ENCODE results near the gene C1QTNF8. TPM values are rescaled to one million over a fixed set of nuclear protein-coding genes. Genes with fewer than 3 reads are reported as not detected.
A peak's percentile ranks its signal among the peaks of the same experiment; 100 is the strongest.

Gene C1QTNF8
- total RNA-seq, 1 donor from 2014 or later: not detected

GRCh38 chr16:1140582-1141162 lies 44.6 kb upstream of the C1QTNF8 start:
- H3K9me3 Mint-ChIP-seq: peaks cover 2% of the 10 kb centered on the region
- no peaks in the 10 kb centered on the region for H3K36me3 Mint-ChIP-seq
- H4K20me1 ChIP-seq (ENCODE audit: low read depth): no peaks in the 10 kb centered on the region
- no peak overlapping the region for H3K4me3 Mint-ChIP-seq
- H3K4me1 Mint-ChIP-seq: peaks cover 21% of the 10 kb centered on the region
- H3K27ac Mint-ChIP-seq: peak overlapping the region; percentile 46
- no peaks in the 10 kb centered on the region for H3K36me3 ChIP-seq
- no peak overlapping the region for H3K27ac ChIP-seq
- H3K27me3 Mint-ChIP-seq (ENCODE audit: insufficient read depth, low read depth): peaks cover 27% of the 10 kb centered on the region
- no peaks in the 10 kb centered on the region for H3K27me3 ChIP-seq
- H3K79me2 ChIP-seq (ENCODE audit: low read depth): no peaks in the 10 kb centered on the region
- TF ChIP-seq CTCF (IDR thresholded peaks at IDR 0.05) (no peak), EZH2 (IDR thresholded peaks at IDR 0.05) (no peak), EZH2phosphoT487 (IDR thresholded peaks at IDR 0.05) (no peak)
- DNase-seq (ENCODE audit: low spot score): no peak
- H3K4me3 ChIP-seq: no peak overlapping the region
- H3K9ac ChIP-seq: no peak overlapping the region
- no peaks in the 10 kb centered on the region for H3K9me3 ChIP-seq (ENCODE audit: low read depth)
- peaks cover 18% of the 10 kb centered on the region for H3K4me1 ChIP-seq
- H3K4me2 ChIP-seq: no peak overlapping the region
- no peak overlapping the region for H2AFZ ChIP-seq (replicated peaks)
- H3F3A ChIP-seq (ENCODE audit: low read depth): peaks cover 13% of the 10 kb centered on the region

GRCh38 chr16:1137604-1138003 lies 41.6 kb upstream of the C1QTNF8 start:
- peak overlapping the region; percentile 29 for H3K27ac Mint-ChIP-seq
- H2AFZ ChIP-seq (replicated peaks): no peak overlapping the region
- no peaks in the 10 kb centered on the region for H3F3A ChIP-seq (ENCODE audit: low read depth)
- no peak for DNase-seq (ENCODE audit: low spot score)
- no peak overlapping the region for H3K4me3 Mint-ChIP-seq
- peaks cover 2% of the 10 kb centered on the region for H3K9me3 Mint-ChIP-seq
- no peaks in the 10 kb centered on the region for H3K4me1 ChIP-seq
- TF ChIP-seq CTCF (IDR thresholded peaks at IDR 0.05): no peak
- no peak for TF ChIP-seq EZH2phosphoT487 (IDR thresholded peaks at IDR 0.05)
- TF ChIP-seq EZH2 (IDR thresholded peaks at IDR 0.05): no peak
- H3K36me3 Mint-ChIP-seq: no peaks in the 10 kb centered on the region
- H3K9me3 ChIP-seq (ENCODE audit: low read depth): no peaks in the 10 kb centered on the region
- H3K36me3 ChIP-seq: no peaks in the 10 kb centered on the region
- H3K4me3 ChIP-seq: no peak overlapping the region
- H3K4me2 ChIP-seq: no peak overlapping the region
- H3K4me1 Mint-ChIP-seq: peaks cover 6% of the 10 kb centered on the region
- no peaks in the 10 kb centered on the region for H3K79me2 ChIP-seq (ENCODE audit: low read depth)
- H4K20me1 ChIP-seq (ENCODE audit: low read depth): no peaks in the 10 kb centered on the region
- no peak overlapping the region for H3K9ac ChIP-seq
- peaks cover 20% of the 10 kb centered on the region for H3K27me3 Mint-ChIP-seq (ENCODE audit: insufficient read depth, low read depth)
- no peak overlapping the region for H3K27ac ChIP-seq
- H3K27me3 ChIP-seq: no peaks in the 10 kb centered on the region

GRCh38 chr16:1135459-1135825 lies 39.4 kb upstream of the C1QTNF8 start:
- Histone ChIP-seq H3K79me2 (ENCODE audit: low read depth) (no peaks in the 10 kb centered on the region), H3K9me3 (ENCODE audit: low read depth) (no peaks in the 10 kb centered on the region), H3K4me2 (no peak overlapping the region), H3K9ac (no peak overlapping the region), H2AFZ (replicated peaks) (no peak overlapping the region), H3K4me1 (no peaks in the 10 kb centered on the region), H4K20me1 (ENCODE audit: low read depth) (no peaks in the 10 kb centered on the region), H3K36me3 (no peaks in the 10 kb centered on the region), H3K4me3 (no peak overlapping the region), H3K27me3 (no peaks in the 10 kb centered on the region), H3K27ac (no peak overlapping the region), H3F3A (ENCODE audit: low read depth) (no peaks in the 10 kb centered on the region)
- no peak for TF ChIP-seq EZH2phosphoT487 (IDR thresholded peaks at IDR 0.05)
- Mint-ChIP-seq H3K27ac (no peak overlapping the region), H3K4me1 (peaks cover 6% of the 10 kb centered on the region), H3K27me3 (ENCODE audit: insufficient read depth, low read depth) (peaks cover 16% of the 10 kb centered on the region), H3K9me3 (peaks cover 2% of the 10 kb centered on the region), H3K4me3 (no peak overlapping the region), H3K36me3 (no peaks in the 10 kb centered on the region)
- DNase-seq (ENCODE audit: low spot score): no peak

- H3K4me3 Mint-ChIP-seq: no peak overlapping the region
- no peak overlapping the region for H3K27ac ChIP-seq
- no peak for DNase-seq (ENCODE audit: low spot score)
Measured at GRCh38 chr16:1134776-1135458, 38.9 kb upstream of the C1QTNF8 start.

More at GRCh38 chr16:1134776-1135458, 38.9 kb upstream of the C1QTNF8 start:
- Histone ChIP-seq H3K27me3 (no peaks in the 10 kb centered on the region), H3K4me3 (no peak overlapping the region), H4K20me1 (ENCODE audit: low read depth) (no peaks in the 10 kb centered on the region), H3K9ac (no peak overlapping the region), H3K36me3 (no peaks in the 10 kb centered on the region), H3K9me3 (ENCODE audit: low read depth) (no peaks in the 10 kb centered on the region), H3K4me1 (no peaks in the 10 kb centered on the region), H3K79me2 (ENCODE audit: low read depth) (no peaks in the 10 kb centered on the region), H3F3A (ENCODE audit: low read depth) (no peaks in the 10 kb centered on the region), H3K4me2 (no peak overlapping the region), H2AFZ (replicated peaks) (no peak overlapping the region)
- H3K9me3 Mint-ChIP-seq: peaks cover 2% of the 10 kb centered on the region
- TF ChIP-seq CTCF (IDR thresholded peaks at IDR 0.05) (no peak), EZH2phosphoT487 (IDR thresholded peaks at IDR 0.05) (no peak), EZH2 (IDR thresholded peaks at IDR 0.05) (no peak)
- H3K27me3 Mint-ChIP-seq (ENCODE audit: insufficient read depth, low read depth): peaks cover 15% of the 10 kb centered on the region
- H3K27ac Mint-ChIP-seq: no peak overlapping the region
- H3K4me1 Mint-ChIP-seq: peaks cover 6% of the 10 kb centered on the region
- no peaks in the 10 kb centered on the region for H3K36me3 Mint-ChIP-seq

Measured in neural progenitor cell (in vitro differentiated cells).